Loucy (cell line): ENCODE results near the gene OR51T1.

ENCODE experiments used
- H2AFZ ChIP-seq: fragments of 200-600 bp; sonication (generic); 2 replicates; pipeline ENCODE4 v1.6.0; 2016; ENCODE audit warnings: antibody characterized with exemption, mild to moderate bottlenecking, low read length, moderate library complexity
- H3F3A ChIP-seq: fragments of 200-600 bp; 2 replicates; pipeline ENCODE4 v1.6.0; 2016; ENCODE audit warnings: antibody characterized with exemption, low read depth, mild to moderate bottlenecking
- H3K27me3 ChIP-seq: fragments of 200-600 bp; sonication (generic); 2 replicates; pipeline ENCODE4 v1.6.1; 2014; ENCODE audit warnings: low read length, mild to moderate bottlenecking; ENCODE audit not compliant: insufficient read depth, poor library complexity, severe bottlenecking
- H3K36me3 ChIP-seq: fragments of 200-600 bp; sonication (generic); 2 replicates; pipeline ENCODE4 v1.6.1; 2016; ENCODE audit warnings: low read length; ENCODE audit not compliant: insufficient read depth
- H3K4me1 ChIP-seq: fragments of 200-600 bp; sonication (generic); 2 replicates; pipeline ENCODE4 v1.5.1; 2014; ENCODE audit warnings: low read length, mild to moderate bottlenecking; ENCODE audit not compliant: insufficient read depth, poor library complexity, severe bottlenecking
- H3K4me2 ChIP-seq: fragments of 200-600 bp; sonication (generic); 2 replicates; pipeline ENCODE4 v1.6.0; 2014; ENCODE audit warnings: antibody characterized with exemption, low read length, low read depth, mild to moderate bottlenecking; ENCODE audit not compliant: poor library complexity, severe bottlenecking
- H3K4me3 ChIP-seq: fragments of 200-600 bp; sonication (generic); 2 replicates; pipeline ENCODE4 v1.5.1; 2014; ENCODE audit warnings: low read length, mild to moderate bottlenecking, mixed read lengths; ENCODE audit not compliant: poor library complexity, severe bottlenecking
- H3K79me2 ChIP-seq: fragments of 200-600 bp; sonication (generic); 2 replicates; pipeline ENCODE4 v1.6.1; 2014; ENCODE audit warnings: low read length; ENCODE audit not compliant: insufficient read depth
- H3K9ac ChIP-seq: fragments of 200-600 bp; sonication (generic); 2 replicates; pipeline ENCODE4 v1.6.0; 2014; ENCODE audit warnings: mild to moderate bottlenecking, low read depth, low read length, moderate library complexity; ENCODE audit not compliant: poor library complexity, severe bottlenecking
- H3K9me2 ChIP-seq: fragments of 200-600 bp; sonication (generic); replicated peaks from 2 replicates; pipeline ENCODE4 v1.6.1; 2016; ENCODE audit warnings: low read depth, low read length, mixed read lengths
- H3K9me3 ChIP-seq: fragments of 200-600 bp; sonication (generic); 2 replicates; pipeline ENCODE4 v1.6.1; 2014; ENCODE audit warnings: mild to moderate bottlenecking, antibody characterized with exemption, low read length, low read depth; ENCODE audit not compliant: insufficient read depth
- H4K20me1 ChIP-seq: fragments of 200-600 bp; sonication (generic); 2 replicates; pipeline ENCODE4 v1.6.0; 2014; ENCODE audit warnings: antibody characterized with exemption, low read length, mild to moderate bottlenecking; ENCODE audit not compliant: insufficient read depth, poor library complexity, severe bottlenecking
- EZH2phosphoT487 ChIP-seq: fragments of 200-600 bp; IDR thresholded peaks from 2 replicates; pipeline ENCODE4 v1.6.1; 2018; ENCODE audit warnings: antibody characterized with exemption, mild to moderate bottlenecking, moderate library complexity, borderline replicate concordance
- TF ChIP-seq, protein P1 (sequence below): fragments of 200-600 bp; sonication (generic); conservative IDR thresholded peaks from 2 replicates; pipeline ENCODE4 v1.5.1; 2014; ENCODE audit warnings: mild to moderate bottlenecking, antibody characterized with exemption, low read length

The OR51T1 gene

DNA sequence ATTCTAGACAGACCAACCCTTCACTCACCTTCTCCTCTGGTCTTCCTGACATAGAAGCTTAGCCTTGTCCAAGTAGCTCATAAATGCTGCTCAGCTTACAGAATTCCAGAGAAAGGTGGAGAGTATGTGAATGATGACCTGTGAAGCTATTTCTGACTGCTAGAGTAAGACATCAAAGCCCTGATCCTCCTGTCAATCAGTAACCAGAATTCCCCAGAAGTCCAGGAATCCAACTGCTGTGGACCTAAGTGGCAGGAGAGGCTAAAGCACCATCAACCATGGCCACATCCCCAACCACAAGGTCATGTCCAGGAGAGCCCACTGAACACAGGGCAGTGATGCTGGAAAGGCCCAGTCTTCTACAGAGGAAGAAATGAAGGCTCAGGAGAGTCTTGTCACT is 34.9 kb downstream of the OR51T1 start:
- H3K79me2 ChIP-seq = no peaks in the 10 kb centered on the region

GRCh38 chr11:4919250-4919649 is 37.5 kb downstream of the OR51T1 start, which contains the start of gene OR51G2:
OR51G2 (minus strand) TSS chr11:4919350; CDS start chr11:4915663, 3,687 bp downstream.
- Histone ChIP-seq H3F3A (no peaks in the 10 kb centered on the region), H2AFZ (no peak within 1 kb of the TSS), H3K79me2 (no peaks in the 10 kb centered on the region), H3K4me1 (no peaks in the 10 kb centered on the region), H3K9me3 (no peaks in the 10 kb centered on the region), H3K9me2 (no peaks in the 10 kb centered on the region), H3K36me3 (no peaks in the 10 kb centered on the region), H3K4me2 (no peak within 1 kb of the TSS), H3K27me3 (no peaks in the 10 kb centered on the region), H3K4me3 (no peak within 1 kb of the TSS), H3K9ac (no peak within 1 kb of the TSS), H4K20me1 (no peaks in the 10 kb centered on the region)
- TF ChIP-seq, protein P1, sequence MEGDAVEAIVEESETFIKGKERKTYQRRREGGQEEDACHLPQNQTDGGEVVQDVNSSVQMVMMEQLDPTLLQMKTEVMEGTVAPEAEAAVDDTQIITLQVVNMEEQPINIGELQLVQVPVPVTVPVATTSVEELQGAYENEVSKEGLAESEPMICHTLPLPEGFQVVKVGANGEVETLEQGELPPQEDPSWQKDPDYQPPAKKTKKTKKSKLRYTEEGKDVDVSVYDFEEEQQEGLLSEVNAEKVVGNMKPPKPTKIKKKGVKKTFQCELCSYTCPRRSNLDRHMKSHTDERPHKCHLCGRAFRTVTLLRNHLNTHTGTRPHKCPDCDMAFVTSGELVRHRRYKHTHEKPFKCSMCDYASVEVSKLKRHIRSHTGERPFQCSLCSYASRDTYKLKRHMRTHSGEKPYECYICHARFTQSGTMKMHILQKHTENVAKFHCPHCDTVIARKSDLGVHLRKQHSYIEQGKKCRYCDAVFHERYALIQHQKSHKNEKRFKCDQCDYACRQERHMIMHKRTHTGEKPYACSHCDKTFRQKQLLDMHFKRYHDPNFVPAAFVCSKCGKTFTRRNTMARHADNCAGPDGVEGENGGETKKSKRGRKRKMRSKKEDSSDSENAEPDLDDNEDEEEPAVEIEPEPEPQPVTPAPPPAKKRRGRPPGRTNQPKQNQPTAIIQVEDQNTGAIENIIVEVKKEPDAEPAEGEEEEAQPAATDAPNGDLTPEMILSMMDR = no peak
- no peak for TF ChIP-seq EZH2phosphoT487

More for the DNA sequence above, 34.9 kb downstream of the OR51T1 start:
- Histone ChIP-seq H3K4me2 (no peak overlapping the region), H3K4me3 (no peak overlapping the region), H3K9me3 (no peaks in the 10 kb centered on the region), H3K9ac (no peak overlapping the region), H3F3A (no peaks in the 10 kb centered on the region), H2AFZ (no peak overlapping the region), H3K36me3 (no peaks in the 10 kb centered on the region), H4K20me1 (no peaks in the 10 kb centered on the region), H3K9me2 (no peaks in the 10 kb centered on the region), H3K27me3 (no peaks in the 10 kb centered on the region), H3K4me1 (no peaks in the 10 kb centered on the region)
- TF ChIP-seq, protein P1 = no peak
- TF ChIP-seq EZH2phosphoT487 = no peak

GRCh38 chr11:4921796-4922195 is 40.1 kb downstream of the OR51T1 start:
- H3K79me2 ChIP-seq = no peaks in the 10 kb centered on the region
- no peak overlapping the region for H2AFZ ChIP-seq
- H3K9me3 ChIP-seq = no peaks in the 10 kb centered on the region
- H3K9me2 ChIP-seq = no peaks in the 10 kb centered on the region
- H3K36me3 ChIP-seq = no peaks in the 10 kb centered on the region
- no peaks in the 10 kb centered on the region for H3K4me1 ChIP-seq
- H3F3A ChIP-seq = no peaks in the 10 kb centered on the region
- no peak overlapping the region for H3K9ac ChIP-seq
- no peaks in the 10 kb centered on the region for H4K20me1 ChIP-seq
- TF ChIP-seq EZH2phosphoT487 = no peak
- TF ChIP-seq, protein P1 = no peak
- H3K4me2 ChIP-seq = no peak overlapping the region
- no peak overlapping the region for H3K4me3 ChIP-seq
- no peaks in the 10 kb centered on the region for H3K27me3 ChIP-seq
